D721Med (cell line): Measurements from ENCODE around the gene HARBI1.

ENCODE experiments used
- DNase-seq: peaks from one replicate; pipeline ENCODE4 v3.0.0; 2011; ENCODE audit warnings: low spot score; ENCODE audit not compliant: insufficient read length
- FAIRE-seq: peaks from 2 replicates; lab custom pipeline; 2011; peaks lifted over from hg19 to GRCh38; lab: Jason Lieb, UNC
- TF ChIP-seq, protein P1 (sequence below): IDR thresholded peaks from 2 replicates; pipeline ENCODE4 v1.5.1; 2012; ENCODE audit warnings: mild to moderate bottlenecking, control low read depth; ENCODE audit not compliant: insufficient read depth; ENCODE audit errors: missing control alignments

The HARBI1 gene

DNA sequence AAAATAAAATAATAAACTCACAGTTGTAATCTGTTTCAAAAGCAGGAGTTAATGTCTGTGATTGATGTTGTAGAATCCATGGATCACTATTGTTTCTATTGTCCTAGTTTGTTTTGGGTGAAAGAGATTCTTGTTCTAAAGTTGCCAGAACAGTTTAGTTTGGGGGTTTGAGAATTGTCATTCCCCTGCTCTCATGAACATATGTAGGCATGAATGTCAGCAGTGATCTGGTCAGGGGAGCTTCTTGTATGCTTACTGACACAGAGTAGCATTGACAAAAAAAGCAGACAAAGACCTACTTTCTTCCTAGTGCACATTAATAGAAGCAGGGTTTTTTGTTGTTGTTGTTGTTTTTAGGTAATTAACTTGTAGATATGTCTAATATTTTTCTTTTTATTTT, 44.8 kb upstream of the HARBI1 start:
- DNase-seq (no peak), FAIRE-seq (no peak)
- TF ChIP-seq, protein P1, sequence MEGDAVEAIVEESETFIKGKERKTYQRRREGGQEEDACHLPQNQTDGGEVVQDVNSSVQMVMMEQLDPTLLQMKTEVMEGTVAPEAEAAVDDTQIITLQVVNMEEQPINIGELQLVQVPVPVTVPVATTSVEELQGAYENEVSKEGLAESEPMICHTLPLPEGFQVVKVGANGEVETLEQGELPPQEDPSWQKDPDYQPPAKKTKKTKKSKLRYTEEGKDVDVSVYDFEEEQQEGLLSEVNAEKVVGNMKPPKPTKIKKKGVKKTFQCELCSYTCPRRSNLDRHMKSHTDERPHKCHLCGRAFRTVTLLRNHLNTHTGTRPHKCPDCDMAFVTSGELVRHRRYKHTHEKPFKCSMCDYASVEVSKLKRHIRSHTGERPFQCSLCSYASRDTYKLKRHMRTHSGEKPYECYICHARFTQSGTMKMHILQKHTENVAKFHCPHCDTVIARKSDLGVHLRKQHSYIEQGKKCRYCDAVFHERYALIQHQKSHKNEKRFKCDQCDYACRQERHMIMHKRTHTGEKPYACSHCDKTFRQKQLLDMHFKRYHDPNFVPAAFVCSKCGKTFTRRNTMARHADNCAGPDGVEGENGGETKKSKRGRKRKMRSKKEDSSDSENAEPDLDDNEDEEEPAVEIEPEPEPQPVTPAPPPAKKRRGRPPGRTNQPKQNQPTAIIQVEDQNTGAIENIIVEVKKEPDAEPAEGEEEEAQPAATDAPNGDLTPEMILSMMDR, result no peak

DNA sequence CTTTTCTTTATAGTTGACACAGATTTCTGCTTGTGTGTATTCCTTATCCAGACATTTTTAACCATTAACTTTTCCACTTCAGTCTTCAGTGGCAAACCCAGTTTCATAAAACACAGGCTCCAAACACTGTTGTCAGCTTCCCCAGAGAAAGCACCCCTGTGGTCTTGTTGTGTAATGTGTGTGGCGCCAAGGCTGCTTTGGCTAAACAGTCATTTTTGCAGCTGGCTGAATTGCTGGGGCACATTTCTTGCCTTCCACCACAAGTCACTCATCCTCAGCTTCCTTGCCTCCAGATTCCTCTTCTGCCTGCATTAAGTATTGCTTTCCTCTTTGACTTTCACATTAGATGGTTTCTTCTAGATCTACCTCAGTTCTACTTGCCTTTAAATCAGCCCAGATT, 42.9 kb upstream of the HARBI1 start:
- FAIRE-seq (no peak), DNase-seq (no peak)
- TF ChIP-seq, protein P1, result no peak

DNA sequence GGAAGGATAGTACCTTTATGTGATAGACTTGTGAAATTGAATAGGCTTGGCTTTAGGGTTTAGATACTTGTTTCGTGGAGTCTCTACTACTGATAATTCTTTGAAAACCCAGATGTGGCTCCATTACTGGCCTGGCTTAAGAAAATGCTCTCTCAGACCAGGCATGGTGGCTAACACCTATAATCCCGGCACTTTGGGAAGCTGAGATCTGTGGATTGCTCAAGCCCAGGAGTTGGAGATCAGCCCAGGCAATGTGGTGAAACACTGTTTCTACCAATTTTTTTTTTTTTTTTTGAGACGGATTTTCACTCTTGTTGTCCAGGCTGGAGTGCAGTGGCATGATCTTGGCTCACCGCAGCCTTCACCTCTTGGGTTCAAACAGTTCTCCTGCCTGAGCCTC, 41.2 kb upstream of the HARBI1 start:
- FAIRE-seq (no peak), DNase-seq (no peak)
- TF ChIP-seq, protein P1, result no peak

DNA sequence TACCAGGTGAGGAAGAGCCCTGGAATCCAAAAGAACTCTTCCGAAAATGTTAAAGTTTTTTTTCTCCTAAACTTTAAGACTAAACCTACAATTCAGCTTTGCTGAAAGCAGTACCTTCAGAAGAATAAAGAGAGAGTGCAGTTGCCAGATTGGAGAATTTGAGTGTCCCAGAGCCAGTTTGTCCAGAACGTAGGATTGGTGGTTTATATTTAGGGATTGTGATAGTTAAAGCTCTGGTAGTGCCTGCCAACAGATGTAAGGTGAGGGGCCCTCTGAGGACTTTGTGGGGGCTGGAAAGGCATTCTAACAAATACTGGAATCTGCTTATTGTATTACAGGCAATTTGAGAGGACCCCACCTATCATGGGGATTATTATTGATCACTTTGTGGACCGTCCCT, 40.2 kb upstream of the HARBI1 start:
- FAIRE-seq, result no peak

DNA sequence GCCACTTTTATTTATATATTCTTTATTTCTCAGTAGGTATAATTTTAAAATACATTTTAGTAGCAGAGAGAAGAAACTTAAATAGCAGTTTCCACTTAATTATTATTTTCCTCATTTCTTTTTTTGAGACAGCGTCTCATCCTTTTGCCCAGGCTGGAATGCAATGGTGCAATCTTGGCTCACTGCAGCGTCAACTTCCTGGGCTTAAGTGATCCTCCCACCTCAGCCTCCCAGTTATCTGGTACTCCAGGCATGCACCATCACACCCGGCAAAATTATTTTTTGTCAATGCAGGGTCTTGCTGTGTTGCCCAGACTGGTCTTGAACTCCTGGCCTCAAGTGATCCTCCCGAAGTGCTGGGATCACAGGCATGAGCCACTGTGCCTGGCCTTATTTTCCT, 38.6 kb upstream of the HARBI1 start:
- DNase-seq, result no peak
- TF ChIP-seq, protein P1, result no peak
- FAIRE-seq, result no peak

More for the DNA sequence above, 40.2 kb upstream of the HARBI1 start:
- TF ChIP-seq, protein P1, result no peak
- DNase-seq, result no peak

DNA sequence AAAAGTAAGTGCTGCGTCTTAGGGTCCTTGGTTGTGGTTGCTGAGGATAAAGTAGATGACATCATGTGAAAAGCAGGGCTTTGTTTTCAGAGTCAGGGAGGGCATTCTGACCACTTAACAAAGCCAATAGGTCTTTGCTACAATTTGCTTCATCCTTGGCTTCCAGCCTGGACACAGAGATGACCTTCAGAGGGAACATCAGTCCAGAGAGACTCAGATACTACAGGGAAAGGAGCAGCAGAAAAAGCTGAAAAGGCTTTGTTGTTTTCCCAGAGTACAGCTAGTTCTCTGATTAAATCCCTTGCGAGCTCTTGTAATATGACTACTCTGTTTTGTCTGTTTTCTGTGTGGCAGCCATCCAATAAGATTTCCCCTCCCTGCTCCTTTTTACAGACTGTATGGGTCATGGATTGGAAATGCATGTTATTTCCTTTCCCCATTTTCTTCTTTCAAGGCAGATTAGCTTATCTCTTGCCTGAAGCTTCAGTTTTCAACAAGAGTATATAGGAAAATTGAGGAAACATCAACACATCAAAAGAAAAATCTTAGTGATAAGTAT, 32.2 kb upstream of the HARBI1 start:
- DNase-seq (no peak), FAIRE-seq (no peak)
- TF ChIP-seq, protein P1, result no peak

DNA sequence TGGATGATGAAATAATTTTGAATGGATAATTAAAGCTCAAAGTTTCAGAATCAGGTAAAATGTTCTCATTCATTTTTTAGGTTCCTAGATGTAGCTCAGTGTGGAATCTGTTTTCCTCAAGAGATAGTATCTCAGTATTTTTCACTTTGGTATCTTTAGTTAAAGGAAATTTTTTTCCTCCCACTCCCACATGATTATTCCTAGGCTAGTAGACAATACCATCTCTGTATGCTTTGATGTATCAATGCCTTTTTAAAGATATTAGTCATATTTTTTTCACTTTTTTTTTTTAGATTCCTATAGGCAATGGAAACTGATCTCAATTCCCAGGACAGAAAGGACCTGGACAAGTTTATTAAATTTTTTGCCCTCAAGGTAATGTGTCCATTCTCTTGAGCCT, 27.0 kb upstream of the HARBI1 start:
- TF ChIP-seq, protein P1, result no peak
- no peak for DNase-seq
- FAIRE-seq, result no peak
